OCI-LY3 (cell line): ENCODE data around the gene EFCAB5.

Source experiments
- EZH2phosphoT487 ChIP-seq: fragments of 200-600 bp; shearing (Covaris generic); IDR thresholded peaks from 2 replicates; pipeline ENCODE4 v1.6.1; 2018; ENCODE audit warnings: antibody characterized with exemption, mixed run types, low read depth
- TF ChIP-seq, protein P1 (sequence below): fragments of 200-600, 300-600 bp; sonication (generic); IDR thresholded peaks from 2 replicates; pipeline ENCODE4 v1.5.1; 2014; ENCODE audit warnings: antibody characterized with exemption, low read length, low read depth

DNA sequence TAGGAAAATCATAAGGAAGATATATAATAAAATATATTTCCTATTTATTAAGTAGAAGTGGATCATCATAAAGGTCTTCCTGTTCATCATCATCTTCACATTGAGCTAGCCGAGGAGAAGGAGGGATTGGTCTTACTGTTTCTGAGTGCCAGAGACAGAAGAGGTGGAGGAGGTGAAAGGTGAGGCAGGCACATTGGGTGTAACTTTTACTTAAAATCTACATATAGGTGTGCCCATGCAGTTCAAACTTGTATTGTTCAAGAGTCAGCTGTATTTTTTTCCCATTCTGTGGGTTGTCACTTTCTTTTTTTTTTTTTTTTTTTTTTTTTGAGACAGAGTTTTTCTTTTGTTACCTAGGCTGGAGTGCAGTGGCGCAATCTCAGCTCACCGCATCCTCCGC lies 210.0 kb downstream of the EFCAB5 start:
- TF ChIP-seq EZH2phosphoT487: no peak
- TF ChIP-seq, protein P1, sequence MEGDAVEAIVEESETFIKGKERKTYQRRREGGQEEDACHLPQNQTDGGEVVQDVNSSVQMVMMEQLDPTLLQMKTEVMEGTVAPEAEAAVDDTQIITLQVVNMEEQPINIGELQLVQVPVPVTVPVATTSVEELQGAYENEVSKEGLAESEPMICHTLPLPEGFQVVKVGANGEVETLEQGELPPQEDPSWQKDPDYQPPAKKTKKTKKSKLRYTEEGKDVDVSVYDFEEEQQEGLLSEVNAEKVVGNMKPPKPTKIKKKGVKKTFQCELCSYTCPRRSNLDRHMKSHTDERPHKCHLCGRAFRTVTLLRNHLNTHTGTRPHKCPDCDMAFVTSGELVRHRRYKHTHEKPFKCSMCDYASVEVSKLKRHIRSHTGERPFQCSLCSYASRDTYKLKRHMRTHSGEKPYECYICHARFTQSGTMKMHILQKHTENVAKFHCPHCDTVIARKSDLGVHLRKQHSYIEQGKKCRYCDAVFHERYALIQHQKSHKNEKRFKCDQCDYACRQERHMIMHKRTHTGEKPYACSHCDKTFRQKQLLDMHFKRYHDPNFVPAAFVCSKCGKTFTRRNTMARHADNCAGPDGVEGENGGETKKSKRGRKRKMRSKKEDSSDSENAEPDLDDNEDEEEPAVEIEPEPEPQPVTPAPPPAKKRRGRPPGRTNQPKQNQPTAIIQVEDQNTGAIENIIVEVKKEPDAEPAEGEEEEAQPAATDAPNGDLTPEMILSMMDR: no peak
